Measurements from ENCODE around the gene BRINP3. TPM values are rescaled to one million over a fixed set of nuclear protein-coding genes. Genes with fewer than 3 reads are reported as not detected.

The BRINP3 gene
- total RNA-seq, 1 experiment from 2014 or later, result not detected

- Histone ChIP-seq H3K27ac (ENCODE audit: low read depth, low read length, poor library complexity, severe bottlenecking) (no peak overlapping the region), H3K9me3 (ENCODE audit: low read depth, low read length, poor library complexity, severe bottlenecking) (no peaks in the 10 kb centered on the region), H3K36me3 (ENCODE audit: insufficient read depth, low read length, poor library complexity, severe bottlenecking) (no peaks in the 10 kb centered on the region), H3K4me3 (ENCODE audit: low read depth, low read length, poor library complexity, severe bottlenecking) (no peak overlapping the region), H3K27me3 (replicated peaks; ENCODE audit: insufficient read depth, low read depth, low read length, poor library complexity) (no peaks in the 10 kb centered on the region), H3K4me1 (ENCODE audit: insufficient read depth, low read length, poor library complexity, severe bottlenecking) (no peaks in the 10 kb centered on the region)
- intact Hi-C loops (cut with micrococcal nuclease; ENCODE audit: unreplicated experiment), result no loop called here
- BruUV-seq (replicated peaks), result no TSS peak
- ChIA-PET CTCF (no interaction called here), POLR2A (ENCODE audit: low non-redundant PET) (no interaction called here)
- no peak for DNase-seq (ENCODE audit: low spot score)
- TF ChIP-seq EZH2 (IDR thresholded peaks at IDR 0.05; ENCODE audit: borderline replicate concordance, low read depth, low read length, poor library complexity, severe bottlenecking), result no peak
- no peak for TF ChIP-seq CTCF (conservative IDR thresholded peaks at IDR 0.05; ENCODE audit: low read depth, low read length)
Observed at GRCh38 chr1:190193508-190194115, 284.1 kb downstream of the BRINP3 start.

GRCh38 chr1:190192627-190193026, 285.0 kb downstream of the BRINP3 start:
- POLR2A ChIA-PET (ENCODE audit: low non-redundant PET), result no interaction called here
- CTCF ChIA-PET, result no interaction called here
- no peak for TF ChIP-seq EZH2 (IDR thresholded peaks at IDR 0.05; ENCODE audit: borderline replicate concordance, low read depth, low read length, poor library complexity, severe bottlenecking)
- no peak for TF ChIP-seq CTCF (conservative IDR thresholded peaks at IDR 0.05; ENCODE audit: low read depth, low read length)

GRCh38 chr1:190183588-190183987, 294.1 kb downstream of the BRINP3 start:
- no peak for DNase-seq (ENCODE audit: low spot score)
- ChIA-PET CTCF (no interaction called here), POLR2A (ENCODE audit: low non-redundant PET) (no interaction called here)
- no TSS peak for BruUV-seq (replicated peaks)
- H3K4me3 ChIP-seq (ENCODE audit: low read depth, low read length, poor library complexity, severe bottlenecking), result no peak overlapping the region
- H3K4me1 ChIP-seq (ENCODE audit: insufficient read depth, low read length, poor library complexity, severe bottlenecking), result no peaks in the 10 kb centered on the region
- no peaks in the 10 kb centered on the region for H3K36me3 ChIP-seq (ENCODE audit: insufficient read depth, low read length, poor library complexity, severe bottlenecking)
- H3K27ac ChIP-seq (ENCODE audit: low read depth, low read length, poor library complexity, severe bottlenecking), result no peak overlapping the region
- intact Hi-C loops (cut with micrococcal nuclease; ENCODE audit: unreplicated experiment), result no loop called here
- no peak for TF ChIP-seq CTCF (conservative IDR thresholded peaks at IDR 0.05; ENCODE audit: low read depth, low read length)
- no peak for TF ChIP-seq EZH2 (IDR thresholded peaks at IDR 0.05; ENCODE audit: borderline replicate concordance, low read depth, low read length, poor library complexity, severe bottlenecking)
- no peaks in the 10 kb centered on the region for H3K9me3 ChIP-seq (ENCODE audit: low read depth, low read length, poor library complexity, severe bottlenecking)
- H3K27me3 ChIP-seq (replicated peaks; ENCODE audit: insufficient read depth, low read depth, low read length, poor library complexity), result no peaks in the 10 kb centered on the region

More at GRCh38 chr1:190192627-190193026, 285.0 kb downstream of the BRINP3 start:
- intact Hi-C loops (cut with micrococcal nuclease; ENCODE audit: unreplicated experiment), result no loop called here
- BruUV-seq (replicated peaks), result no TSS peak
- no peak for DNase-seq (ENCODE audit: low spot score)
- H3K4me3 ChIP-seq (ENCODE audit: low read depth, low read length, poor library complexity, severe bottlenecking), result no peak overlapping the region
- no peak overlapping the region for H3K27ac ChIP-seq (ENCODE audit: low read depth, low read length, poor library complexity, severe bottlenecking)
- H3K36me3 ChIP-seq (ENCODE audit: insufficient read depth, low read length, poor library complexity, severe bottlenecking), result no peaks in the 10 kb centered on the region
- H3K4me1 ChIP-seq (ENCODE audit: insufficient read depth, low read length, poor library complexity, severe bottlenecking), result no peaks in the 10 kb centered on the region
- H3K27me3 ChIP-seq (replicated peaks; ENCODE audit: insufficient read depth, low read depth, low read length, poor library complexity), result no peaks in the 10 kb centered on the region
- H3K9me3 ChIP-seq (ENCODE audit: low read depth, low read length, poor library complexity, severe bottlenecking), result no peaks in the 10 kb centered on the region
